IMR-90 (cell line): ENCODE measurements around the gene CH25H. TPM values are rescaled to one million over a fixed set of nuclear protein-coding genes. Genes with fewer than 3 reads are reported as not detected.

Source experiments
- ATAC-seq: fragments of 200-7000 bp; cut with Tn5 transposase; 2 replicates; pipeline ENCODE4 v1.9.1; 2020; ENCODE audit warnings: low read depth, mild to moderate bottlenecking, moderate library complexity
- BruUV-seq: library from RNA; stranded (reverse); fragments of 400-500 nt; replicated peaks from 2 replicates; lab custom pipeline; 2021; lab: Mats Ljungman, UMichigan
- CTCF ChIA-PET: fragments of 300-600 bp; formaldehyde crosslinking; extraction: SDS; loops from one replicate; lab custom pipeline; 2021; ENCODE audit warnings: antibody characterized with exemption; lab: Yijun Ruan, JAX
- POLR2A ChIA-PET: fragments of 300-600 bp; sonication (Branson Sonifier 250); formaldehyde crosslinking; loops from one replicate; lab custom pipeline; 2022; ENCODE audit warnings: antibody characterized with exemption; ENCODE audit not compliant: unreplicated experiment; lab: Charles Lee
- DNase-seq: peaks from one replicate; pipeline ENCODE4 v3.0.0; 2013
- H2AFZ ChIP-seq: replicated peaks from 2 replicates; pipeline ENCODE3; 2013; ENCODE audit warnings: low read length, mild to moderate bottlenecking; ENCODE audit not compliant: poor library complexity
- H2AK5ac ChIP-seq: 2 replicates; pipeline ENCODE4 v1.6.1; 2013; ENCODE audit warnings: low read depth, low read length, inconsistent platforms
- H2AK9ac ChIP-seq: replicated peaks from 2 replicates; pipeline ENCODE3; 2013; ENCODE audit warnings: mild to moderate bottlenecking, low read depth, low read length, moderate library complexity; ENCODE audit not compliant: poor library complexity
- H2BK120ac ChIP-seq: 2 replicates; pipeline ENCODE4 v1.6.1; 2013; ENCODE audit warnings: low read depth, low read length, inconsistent platforms
- H2BK15ac ChIP-seq: 3 replicates; pipeline ENCODE4 v1.6.1; 2013; ENCODE audit warnings: low read depth, low read length, inconsistent platforms
- H2BK20ac ChIP-seq: 2 replicates; pipeline ENCODE4 v1.6.1; 2013; ENCODE audit warnings: low read depth, mild to moderate bottlenecking, inconsistent platforms, low read length, moderate library complexity
- H2BK5ac ChIP-seq: 2 replicates; pipeline ENCODE4 v1.6.1; 2013; ENCODE audit warnings: mild to moderate bottlenecking, low read depth, low read length, inconsistent platforms; ENCODE audit not compliant: poor library complexity, severe bottlenecking
- H3K14ac ChIP-seq: replicated peaks from 2 replicates; pipeline ENCODE4 v1.6.1; 2013; ENCODE audit warnings: low read depth, low read length, inconsistent platforms
- H3K18ac ChIP-seq: 2 replicates; pipeline ENCODE4 v1.6.1; 2013; ENCODE audit warnings: low read depth, low read length, control low read depth
- H3K23ac ChIP-seq: 2 replicates; pipeline ENCODE4 v1.6.1; 2013; ENCODE audit warnings: low read depth, low read length, inconsistent platforms
- H3K27ac ChIP-seq: 2 replicates; pipeline ENCODE4 v1.5.1; 2013; ENCODE audit warnings: mild to moderate bottlenecking, control low read depth, low read length; ENCODE audit not compliant: insufficient read depth
- H3K27me3 ChIP-seq: 2 replicates; pipeline ENCODE4 v1.6.1; 2013; ENCODE audit warnings: low read length; ENCODE audit not compliant: control insufficient read depth, insufficient read depth
- H3K36me3 ChIP-seq: 2 replicates; pipeline ENCODE4 v1.6.1; 2013; ENCODE audit warnings: low read length, mixed read lengths; ENCODE audit not compliant: control insufficient read depth, insufficient read depth
- H3K4ac ChIP-seq: 2 replicates; pipeline ENCODE4 v1.6.1; 2013; ENCODE audit warnings: low read depth, low read length, inconsistent platforms
- H3K4me1 ChIP-seq: 2 replicates; pipeline ENCODE4 v1.6.1; 2013; ENCODE audit warnings: low read length, mixed read lengths; ENCODE audit not compliant: control insufficient read depth, insufficient read depth
- H3K4me2 ChIP-seq: 2 replicates; pipeline ENCODE4 v1.6.1; 2013; ENCODE audit warnings: low read depth, mild to moderate bottlenecking, control low read depth, low read length, moderate library complexity
- H3K4me3 ChIP-seq: 2 replicates; pipeline ENCODE4 v1.5.1; 2013; ENCODE audit warnings: low read depth, mild to moderate bottlenecking, control low read depth, low read length, moderate library complexity; ENCODE audit not compliant: insufficient read depth
- H3K56ac ChIP-seq: 2 replicates; pipeline ENCODE4 v1.6.1; 2013; ENCODE audit warnings: low read length, inconsistent platforms; ENCODE audit not compliant: insufficient read depth; ENCODE audit errors: extremely low read depth
- H3K79me1 ChIP-seq, 2 experiments: 2 replicates each; pipeline ENCODE4 v1.6.1; 2013; ENCODE audit warnings: low read length in 2 of 2, inconsistent platforms in 1 of 2, low read depth in 1 of 2
- H3K9ac ChIP-seq: 2 replicates; pipeline ENCODE4 v1.6.1; 2013; ENCODE audit warnings: low read depth, low read length, control low read depth
- H3K9me1 ChIP-seq: 2 replicates; pipeline ENCODE4 v1.6.1; 2013; ENCODE audit warnings: low read length, inconsistent platforms; ENCODE audit not compliant: insufficient read depth
- H3K9me3 ChIP-seq: 2 replicates; pipeline ENCODE4 v1.6.1; 2013; ENCODE audit warnings: low read length; ENCODE audit not compliant: control insufficient read depth, insufficient read depth
- H4K20me1 ChIP-seq: 2 replicates; pipeline ENCODE4 v1.6.1; 2013; ENCODE audit warnings: low read length, inconsistent platforms; ENCODE audit not compliant: insufficient read depth
- H4K5ac ChIP-seq: 2 replicates; pipeline ENCODE4 v1.6.1; 2013; ENCODE audit warnings: mild to moderate bottlenecking, low read depth, low read length, control low read depth
- H4K8ac ChIP-seq, 2 experiments: 2 replicates each; pipeline ENCODE4 v1.6.1; 2013; ENCODE audit warnings: low read depth in 2 of 2, low read length in 2 of 2, control low read depth in 1 of 2, inconsistent platforms in 1 of 2
- H4K91ac ChIP-seq: 2 replicates; pipeline ENCODE4 v1.6.1; 2013; ENCODE audit warnings: low read depth, low read length, inconsistent platforms; ENCODE audit not compliant: insufficient read depth
- BHLHE40 ChIP-seq: fragments of 150-350 bp; IDR thresholded peaks from 2 replicates; pipeline ENCODE4 v1.6.1; 2016; ENCODE audit warnings: mild to moderate bottlenecking, low read depth, low read length
- CEBPB ChIP-seq: IDR thresholded peaks from 2 replicates; pipeline ENCODE4 v1.6.1; 2012; ENCODE audit warnings: low read depth, low read length, improper control_type of control experiment
- CHD1 ChIP-seq: IDR thresholded peaks from 2 replicates; pipeline ENCODE4 v1.6.1; 2012; ENCODE audit warnings: low read depth, low read length, improper control_type of control experiment
- FOS ChIP-seq: fragments of 150-350 bp; IDR thresholded peaks from 2 replicates; pipeline ENCODE4 v1.6.1; 2016; ENCODE audit warnings: low read depth, low read length
- MAFK ChIP-seq: IDR thresholded peaks from 2 replicates; pipeline ENCODE4 v1.6.1; 2012; ENCODE audit warnings: low read depth, low read length, improper control_type of control experiment
- MAZ ChIP-seq: IDR thresholded peaks from 2 replicates; pipeline ENCODE4 v1.6.1; 2012; ENCODE audit warnings: low read depth, mild to moderate bottlenecking, low read length, improper control_type of control experiment, moderate library complexity, borderline replicate concordance
- MXI1 ChIP-seq: IDR thresholded peaks from 2 replicates; pipeline ENCODE4 v1.6.1; 2012; ENCODE audit warnings: low read depth, mild to moderate bottlenecking, low read length, moderate library complexity, borderline replicate concordance
- NFE2L2 ChIP-seq: fragments of 150-350 bp; IDR thresholded peaks from 2 replicates; pipeline ENCODE4 v1.6.1; 2016; ENCODE audit warnings: low read depth, mild to moderate bottlenecking, low read length
- POLR2A ChIP-seq: IDR thresholded peaks from 2 replicates; pipeline ENCODE4 v1.6.1; 2012; ENCODE audit warnings: mild to moderate bottlenecking, low read depth, low read length
- RAD21 ChIP-seq: IDR thresholded peaks from 2 replicates; pipeline ENCODE4 v1.6.1; 2012; ENCODE audit warnings: low read length, improper control_type of control experiment
- RCOR1 ChIP-seq: IDR thresholded peaks from 2 replicates; pipeline ENCODE4 v1.6.1; 2012; ENCODE audit warnings: mild to moderate bottlenecking, low read length, improper control_type of control experiment; ENCODE audit not compliant: insufficient replicate concordance
- RFX5 ChIP-seq: IDR thresholded peaks from 2 replicates; pipeline ENCODE4 v1.8.0; 2012; ENCODE audit warnings: low read depth, mild to moderate bottlenecking, low read length, moderate library complexity
- SMC3 ChIP-seq: fragments of 150-350 bp; IDR thresholded peaks from 2 replicates; pipeline ENCODE4 v1.6.1; 2016; ENCODE audit warnings: low read depth, mild to moderate bottlenecking, antibody characterized with exemption, low read length, moderate library complexity
- WGBS, 2 experiments: methylation state at CpG; one replicate each; pipeline versions ENCODE4 v1.1.5 to v1.1.7; 2013; ENCODE audit warnings: missing lambda C conversion rate in 2 of 2; ENCODE audit not compliant: insufficient read length in 1 of 2; ENCODE audit errors: extremely low coverage in 2 of 2; 5-methylcytosine and 5-hydroxymethylcytosine counted together
- dilution Hi-C: fragments of 300-500 bp; cut with HindIII; formaldehyde crosslinking; loops from one replicate; pipeline ENCODE4 v1.14.3; 2018; ENCODE audit warnings: low sequenced_read_pairs; ENCODE audit not compliant: unreplicated experiment
- in situ Hi-C: fragments of 300-500 bp; cut with MboI; formaldehyde crosslinking; loops from 3 replicates; pipeline ENCODE4 v1.14.3; 2019; ENCODE audit warnings: low sequenced_read_pairs, inconsistent platforms, mixed read lengths
- intact Hi-C: fragments of 100-400 bp; cut with micrococcal nuclease; formaldehyde crosslinking; loops from 2 replicates; pipeline ENCODE4 v1.10.0; 2022
- polyA plus RNA-seq, 3 experiments: library from polyadenylated mRNA; depleted of rRNA; stranded (reverse); fragments of >200 nt; gene quantifications; 2 replicates each; pipeline ENCODE4 v1.2.3, GENCODE V29; 2012; ENCODE audit warnings: low replicate concordance in 1 of 3
- total RNA-seq: library from RNA; depleted of rRNA; stranded (reverse); fragments of >200 nt; gene quantifications from 2 replicates; pipeline ENCODE4 v1.2.3, GENCODE V29; 2012
- TF ChIP-seq, protein P1 (sequence below): fragments of 150-350 bp; IDR thresholded peaks from 2 replicates; pipeline ENCODE4 v1.6.1; 2017; ENCODE audit warnings: mild to moderate bottlenecking, antibody characterized with exemption, low read length, low read depth
- TF ChIP-seq, protein P2 (sequence below): conservative IDR thresholded peaks from 2 replicates; pipeline ENCODE4 v1.5.1; 2012; ENCODE audit warnings: mild to moderate bottlenecking, low read depth, low read length, improper control_type of control experiment
- TF ChIP-seq, protein P3 (sequence below): fragments of 150-350 bp; IDR thresholded peaks from 2 replicates; pipeline ENCODE4 v1.6.1; 2016; ENCODE audit warnings: low read depth, mild to moderate bottlenecking, low read length, moderate library complexity, borderline replicate concordance

The CH25H gene
- total and polyA plus RNA-seq, 2 of the 4 experiments (the other 2 are of a cell fraction): 0.12 to 0.18 TPM

DNA sequence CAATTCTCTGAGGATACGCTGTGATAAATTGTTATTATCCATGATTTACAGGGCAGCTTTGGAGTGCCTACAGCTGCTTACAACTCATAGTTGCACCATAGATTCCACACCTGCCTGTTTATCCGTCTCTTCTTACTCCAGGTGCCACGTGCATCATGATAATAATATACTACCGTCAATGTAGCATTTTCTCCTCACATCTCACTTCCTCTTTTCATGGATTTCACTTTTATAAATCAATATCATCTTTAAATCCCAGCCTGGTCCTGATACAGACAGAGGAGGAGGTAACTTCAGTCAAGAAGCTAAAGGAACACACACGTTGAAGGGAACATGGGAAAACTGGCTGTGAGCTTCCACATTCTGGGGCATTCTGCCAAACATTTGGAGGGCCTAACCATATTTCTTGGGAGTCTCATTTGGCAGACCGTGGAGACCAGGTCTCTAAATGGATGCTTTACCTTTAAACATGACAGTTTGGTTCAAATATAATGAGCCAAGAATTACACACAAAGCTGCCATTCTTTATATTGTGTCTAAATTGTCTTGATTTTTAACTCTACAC is 2.4 kb downstream of the CH25H start:
- no peak overlapping the region for H3K9ac ChIP-seq
- peaks cover 13% of the 10 kb centered on the region for H3K9me1 ChIP-seq
- ATAC-seq (no peak), DNase-seq (no peak)
- H3K27ac ChIP-seq: no peak overlapping the region
- H3K27me3 ChIP-seq: peaks cover 6% of the 10 kb centered on the region; the same call in 1 of the 2 replicates
- H3K23ac ChIP-seq: no peak overlapping the region
- H3K18ac ChIP-seq: no peak overlapping the region
- no peak overlapping the region for H3K14ac ChIP-seq
- H2AK9ac ChIP-seq: no peak overlapping the region
- no peak overlapping the region; the same call in 1 of the 2 replicates for H2BK20ac ChIP-seq
- no peak overlapping the region for H4K5ac ChIP-seq
- ChIA-PET POLR2A (no interaction called here), CTCF (interaction anchor here (1.0 kb wide), 1 partner anchor 77 kb away, joined by 3 read pairs; no protein-coding TSS in a partner anchor)
- H3K36me3 ChIP-seq: no peaks in the 10 kb centered on the region
- TF ChIP-seq RCOR1 (no peak), NFE2L2 (no peak), CEBPB (no peak), POLR2A (no peak), SMC3 (no peak), RAD21 (no peak), FOS (no peak), CHD1 (no peak), BHLHE40 (no peak), MAFK (no peak), RFX5 (no peak), MXI1 (no peak), MAZ (no peak)
- TF ChIP-seq, protein P1, sequence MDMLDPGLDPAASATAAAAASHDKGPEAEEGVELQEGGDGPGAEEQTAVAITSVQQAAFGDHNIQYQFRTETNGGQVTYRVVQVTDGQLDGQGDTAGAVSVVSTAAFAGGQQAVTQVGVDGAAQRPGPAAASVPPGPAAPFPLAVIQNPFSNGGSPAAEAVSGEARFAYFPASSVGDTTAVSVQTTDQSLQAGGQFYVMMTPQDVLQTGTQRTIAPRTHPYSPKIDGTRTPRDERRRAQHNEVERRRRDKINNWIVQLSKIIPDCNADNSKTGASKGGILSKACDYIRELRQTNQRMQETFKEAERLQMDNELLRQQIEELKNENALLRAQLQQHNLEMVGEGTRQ: no peak
- TF ChIP-seq, protein P2, sequence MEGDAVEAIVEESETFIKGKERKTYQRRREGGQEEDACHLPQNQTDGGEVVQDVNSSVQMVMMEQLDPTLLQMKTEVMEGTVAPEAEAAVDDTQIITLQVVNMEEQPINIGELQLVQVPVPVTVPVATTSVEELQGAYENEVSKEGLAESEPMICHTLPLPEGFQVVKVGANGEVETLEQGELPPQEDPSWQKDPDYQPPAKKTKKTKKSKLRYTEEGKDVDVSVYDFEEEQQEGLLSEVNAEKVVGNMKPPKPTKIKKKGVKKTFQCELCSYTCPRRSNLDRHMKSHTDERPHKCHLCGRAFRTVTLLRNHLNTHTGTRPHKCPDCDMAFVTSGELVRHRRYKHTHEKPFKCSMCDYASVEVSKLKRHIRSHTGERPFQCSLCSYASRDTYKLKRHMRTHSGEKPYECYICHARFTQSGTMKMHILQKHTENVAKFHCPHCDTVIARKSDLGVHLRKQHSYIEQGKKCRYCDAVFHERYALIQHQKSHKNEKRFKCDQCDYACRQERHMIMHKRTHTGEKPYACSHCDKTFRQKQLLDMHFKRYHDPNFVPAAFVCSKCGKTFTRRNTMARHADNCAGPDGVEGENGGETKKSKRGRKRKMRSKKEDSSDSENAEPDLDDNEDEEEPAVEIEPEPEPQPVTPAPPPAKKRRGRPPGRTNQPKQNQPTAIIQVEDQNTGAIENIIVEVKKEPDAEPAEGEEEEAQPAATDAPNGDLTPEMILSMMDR: no peak
- TF ChIP-seq, protein P3, sequence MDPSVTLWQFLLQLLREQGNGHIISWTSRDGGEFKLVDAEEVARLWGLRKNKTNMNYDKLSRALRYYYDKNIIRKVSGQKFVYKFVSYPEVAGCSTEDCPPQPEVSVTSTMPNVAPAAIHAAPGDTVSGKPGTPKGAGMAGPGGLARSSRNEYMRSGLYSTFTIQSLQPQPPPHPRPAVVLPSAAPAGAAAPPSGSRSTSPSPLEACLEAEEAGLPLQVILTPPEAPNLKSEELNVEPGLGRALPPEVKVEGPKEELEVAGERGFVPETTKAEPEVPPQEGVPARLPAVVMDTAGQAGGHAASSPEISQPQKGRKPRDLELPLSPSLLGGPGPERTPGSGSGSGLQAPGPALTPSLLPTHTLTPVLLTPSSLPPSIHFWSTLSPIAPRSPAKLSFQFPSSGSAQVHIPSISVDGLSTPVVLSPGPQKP: no peak
- no peak overlapping the region for H2BK5ac ChIP-seq
- H3K4me2 ChIP-seq: no peak overlapping the region
- H3K4me1 ChIP-seq: peaks cover 26% of the 10 kb centered on the region
- 60% methylated on average over 2 of the region's 6 CpGs; no CpG with 5 or more reads in 1 of the 2 experiments for WGBS, 2 experiments
- in situ Hi-C loops (no loop called here), dilution Hi-C loops (loop anchor here (25.0 kb wide), 1 partner anchor 192 kb away; no protein-coding TSS in a partner anchor), intact Hi-C loops (loop anchor here (5.0 kb wide), 2 partner anchors 52 to 87 kb away; no protein-coding TSS in a partner anchor)
- no peaks in the 10 kb centered on the region for H3K9me3 ChIP-seq
- no peaks in the 10 kb centered on the region for H3K79me1 ChIP-seq
- BruUV-seq: no TSS peak
- H3K4me3 ChIP-seq: no peak overlapping the region
- no peak overlapping the region for H2BK120ac ChIP-seq
- H3K4ac ChIP-seq: no peak overlapping the region
- no peak overlapping the region for H4K8ac ChIP-seq
- no peak overlapping the region for H2BK15ac ChIP-seq
- no peaks in the 10 kb centered on the region for H4K20me1 ChIP-seq
- peak overlapping the region; percentile 5; the same call in 1 of the 2 replicates for H2AK5ac ChIP-seq
- H2AFZ ChIP-seq: no peak overlapping the region
- no peak overlapping the region for H4K91ac ChIP-seq
- no peak overlapping the region for H3K56ac ChIP-seq
